SK-N-SH treated with all-trans-retinoic acid at 6 μM for 48 hours (cell line): Measurements from ENCODE around the gene RALB.

Experiments used
- ATAC-seq: fragments of 200-7000 bp; cut with Tn5 transposase; 3 replicates; pipeline ENCODE4 v1.9.1; 2020; ENCODE audit warnings: mild to moderate bottlenecking, moderate library complexity
- BACH2 ChIP-seq: fragments of 250-450 bp; sonication (Bioruptor Pico); IDR thresholded peaks from 2 replicates; pipeline ENCODE4 v1.9.0; 2021; ENCODE audit warnings: mild to moderate bottlenecking, borderline replicate concordance
- CSDC2 ChIP-seq: fragments of 250-450 bp; sonication (Bioruptor Pico); IDR thresholded peaks from 2 replicates; pipeline ENCODE4 v1.5.0; 2020; ENCODE audit warnings: mild to moderate bottlenecking, moderate library complexity
- ESRRG ChIP-seq: fragments of 250-450 bp; sonication (Bioruptor Pico); IDR thresholded peaks from 2 replicates; pipeline ENCODE4 v1.6.1; 2021; ENCODE audit warnings: mild to moderate bottlenecking
- GLIS3 ChIP-seq: fragments of 250-450 bp; sonication (Bioruptor Pico); IDR thresholded peaks from 2 replicates; pipeline ENCODE4 v1.5.0; 2020; ENCODE audit warnings: mild to moderate bottlenecking, moderate library complexity
- ISL1 ChIP-seq: fragments of 250-450 bp; sonication (Bioruptor Pico); IDR thresholded peaks from 2 replicates; pipeline ENCODE4 v2.1.2; 2022; ENCODE audit warnings: mild to moderate bottlenecking, moderate library complexity
- OSR1 ChIP-seq: fragments of 250-450 bp; sonication (Bioruptor Pico); IDR thresholded peaks from 2 replicates; pipeline ENCODE4 v1.8.0; 2022; ENCODE audit warnings: moderate library complexity, mild to moderate bottlenecking, inconsistent platforms
- PPARA ChIP-seq: fragments of 250-450 bp; sonication (Bioruptor Pico); IDR thresholded peaks from 2 replicates; pipeline ENCODE4 v1.5.0; 2020; ENCODE audit warnings: mild to moderate bottlenecking, borderline replicate concordance
- RARB ChIP-seq: fragments of 250-450 bp; sonication (Bioruptor Pico); IDR thresholded peaks from 2 replicates; pipeline ENCODE4 v1.8.0; 2021; ENCODE audit warnings: mild to moderate bottlenecking, moderate library complexity
- TCF4 ChIP-seq: fragments of 250-450 bp; sonication (Bioruptor Pico); IDR thresholded peaks from 2 replicates; pipeline ENCODE4 v1.8.0; 2021; ENCODE audit warnings: mild to moderate bottlenecking, moderate library complexity, borderline replicate concordance
- TOX ChIP-seq: fragments of 250-450 bp; sonication (Bioruptor Pico); IDR thresholded peaks from 2 replicates; pipeline ENCODE4 v1.8.0; 2021; ENCODE audit warnings: mild to moderate bottlenecking, moderate library complexity, borderline replicate concordance
- ZFP3 ChIP-seq: fragments of 250-450 bp; sonication (Bioruptor Pico); IDR thresholded peaks from 2 replicates; pipeline ENCODE4 v1.5.0; 2020; ENCODE audit warnings: mild to moderate bottlenecking, moderate library complexity
- ZFP30 ChIP-seq: fragments of 450-650 bp; formaldehyde crosslinking; IDR thresholded peaks from 2 replicates; pipeline ENCODE4 v1.5.0; 2022; ENCODE audit warnings: mild to moderate bottlenecking, moderate library complexity
- ZNF565 ChIP-seq: fragments of 450-650 bp; formaldehyde crosslinking; conservative IDR thresholded peaks from 2 replicates; pipeline ENCODE4 v1.5.0; 2020; ENCODE audit warnings: low read depth, mild to moderate bottlenecking, moderate library complexity
- ZNF8 ChIP-seq: fragments of 450-650 bp; formaldehyde crosslinking; IDR thresholded peaks from 2 replicates; pipeline ENCODE4 v1.5.0; 2020; ENCODE audit warnings: mild to moderate bottlenecking, moderate library complexity
- TF ChIP-seq, protein P1 (sequence below): fragments of 250-450 bp; sonication (Bioruptor Pico); IDR thresholded peaks from 2 replicates; pipeline ENCODE4 v1.5.0; 2020; ENCODE audit warnings: mild to moderate bottlenecking, moderate library complexity
- TF ChIP-seq, protein P2 (sequence below): fragments of 250-450 bp; sonication (Bioruptor Pico); IDR thresholded peaks from 2 replicates; pipeline ENCODE4 v1.5.1; 2020; ENCODE audit warnings: low read depth, mild to moderate bottlenecking, moderate library complexity
- TF ChIP-seq, protein P3 (sequence below): fragments of 250-450 bp; sonication (Bioruptor Pico); IDR thresholded peaks from 2 replicates; pipeline ENCODE4 v1.8.0; 2021; ENCODE audit warnings: low read depth, mild to moderate bottlenecking, moderate library complexity, borderline replicate concordance
- TF ChIP-seq, protein P4 (sequence below): fragments of 250-450 bp; sonication (Bioruptor Pico); IDR thresholded peaks from 2 replicates; pipeline ENCODE4 v1.5.1; 2021; ENCODE audit warnings: mild to moderate bottlenecking, moderate library complexity

RALB gene

DNA sequence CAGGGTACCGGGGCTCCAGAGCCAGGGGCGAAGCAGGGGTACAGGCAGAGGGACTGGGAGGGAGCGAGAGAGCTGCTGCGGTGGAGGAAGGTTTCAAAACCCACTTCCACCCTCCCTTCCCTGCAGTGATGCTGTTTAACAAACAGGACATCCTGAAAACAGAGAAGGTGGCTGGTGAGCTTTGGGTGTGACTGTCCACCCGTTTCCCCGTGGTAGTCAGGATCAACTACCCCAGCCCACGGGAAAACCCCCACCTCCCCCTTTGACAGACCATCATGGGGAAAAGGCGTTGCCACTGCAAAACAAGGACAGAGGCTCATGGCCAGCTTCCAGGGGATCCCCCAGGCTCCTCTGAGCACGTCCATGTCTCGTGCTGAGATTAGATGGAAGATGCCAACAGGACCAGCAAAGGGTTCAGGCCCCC lies 42.4 kb upstream of the RALB start (continued):
- TF ChIP-seq, protein P1, sequence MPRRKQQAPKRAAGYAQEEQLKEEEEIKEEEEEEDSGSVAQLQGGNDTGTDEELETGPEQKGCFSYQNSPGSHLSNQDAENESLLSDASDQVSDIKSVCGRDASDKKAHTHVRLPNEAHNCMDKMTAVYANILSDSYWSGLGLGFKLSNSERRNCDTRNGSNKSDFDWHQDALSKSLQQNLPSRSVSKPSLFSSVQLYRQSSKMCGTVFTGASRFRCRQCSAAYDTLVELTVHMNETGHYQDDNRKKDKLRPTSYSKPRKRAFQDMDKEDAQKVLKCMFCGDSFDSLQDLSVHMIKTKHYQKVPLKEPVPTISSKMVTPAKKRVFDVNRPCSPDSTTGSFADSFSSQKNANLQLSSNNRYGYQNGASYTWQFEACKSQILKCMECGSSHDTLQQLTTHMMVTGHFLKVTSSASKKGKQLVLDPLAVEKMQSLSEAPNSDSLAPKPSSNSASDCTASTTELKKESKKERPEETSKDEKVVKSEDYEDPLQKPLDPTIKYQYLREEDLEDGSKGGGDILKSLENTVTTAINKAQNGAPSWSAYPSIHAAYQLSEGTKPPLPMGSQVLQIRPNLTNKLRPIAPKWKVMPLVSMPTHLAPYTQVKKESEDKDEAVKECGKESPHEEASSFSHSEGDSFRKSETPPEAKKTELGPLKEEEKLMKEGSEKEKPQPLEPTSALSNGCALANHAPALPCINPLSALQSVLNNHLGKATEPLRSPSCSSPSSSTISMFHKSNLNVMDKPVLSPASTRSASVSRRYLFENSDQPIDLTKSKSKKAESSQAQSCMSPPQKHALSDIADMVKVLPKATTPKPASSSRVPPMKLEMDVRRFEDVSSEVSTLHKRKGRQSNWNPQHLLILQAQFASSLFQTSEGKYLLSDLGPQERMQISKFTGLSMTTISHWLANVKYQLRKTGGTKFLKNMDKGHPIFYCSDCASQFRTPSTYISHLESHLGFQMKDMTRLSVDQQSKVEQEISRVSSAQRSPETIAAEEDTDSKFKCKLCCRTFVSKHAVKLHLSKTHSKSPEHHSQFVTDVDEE, result no peak
- no peak for TF ChIP-seq BACH2 (CRISPR knock-in tag)
- TF ChIP-seq OSR1 (CRISPR knock-in tag), result no peak
- no peak for TF ChIP-seq ZFP30 (CRISPR knock-in tag)
- TF ChIP-seq ZNF8 (CRISPR knock-in tag), result no peak
- no peak for TF ChIP-seq TCF4
- TF ChIP-seq ZNF565, result no peak
- TF ChIP-seq, protein P2, sequence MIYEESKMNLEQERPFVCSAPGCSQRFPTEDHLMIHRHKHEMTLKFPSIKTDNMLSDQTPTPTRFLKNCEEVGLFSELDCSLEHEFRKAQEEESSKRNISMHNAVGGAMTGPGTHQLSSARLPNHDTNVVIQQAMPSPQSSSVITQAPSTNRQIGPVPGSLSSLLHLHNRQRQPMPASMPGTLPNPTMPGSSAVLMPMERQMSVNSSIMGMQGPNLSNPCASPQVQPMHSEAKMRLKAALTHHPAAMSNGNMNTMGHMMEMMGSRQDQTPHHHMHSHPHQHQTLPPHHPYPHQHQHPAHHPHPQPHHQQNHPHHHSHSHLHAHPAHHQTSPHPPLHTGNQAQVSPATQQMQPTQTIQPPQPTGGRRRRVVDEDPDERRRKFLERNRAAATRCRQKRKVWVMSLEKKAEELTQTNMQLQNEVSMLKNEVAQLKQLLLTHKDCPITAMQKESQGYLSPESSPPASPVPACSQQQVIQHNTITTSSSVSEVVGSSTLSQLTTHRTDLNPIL (CRISPR knock-in tag), result no peak
- TF ChIP-seq, all 23 proteins: peak for 0

DNA sequence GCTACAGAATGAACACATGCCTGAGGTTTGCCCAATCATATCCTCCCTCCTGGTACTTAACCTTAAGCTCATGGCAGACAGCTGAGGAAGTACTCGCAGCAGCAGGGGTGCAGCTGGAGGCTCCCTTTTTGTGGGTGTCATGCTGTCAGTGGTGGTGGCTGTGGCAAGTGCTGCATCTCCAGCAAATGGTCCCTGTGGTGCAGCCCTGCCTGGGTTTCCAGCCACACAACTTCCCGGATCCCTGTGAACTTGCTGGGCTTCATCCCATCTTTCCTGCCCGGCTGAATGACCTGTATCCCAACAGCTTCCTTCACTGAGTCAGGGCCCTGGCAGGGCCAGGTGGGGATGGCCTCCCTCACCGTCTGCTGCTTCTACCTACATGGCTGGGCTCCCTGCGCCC lies 34.5 kb upstream of the RALB start:
- TF ChIP-seq ESRRG (CRISPR knock-in tag), result no peak
- TF ChIP-seq, protein P2 (CRISPR knock-in tag), result no peak
- no peak for TF ChIP-seq ZFP30 (CRISPR knock-in tag)
- no peak for TF ChIP-seq TOX (CRISPR knock-in tag)
- TF ChIP-seq ZNF8 (CRISPR knock-in tag), result no peak
- TF ChIP-seq, protein P3, sequence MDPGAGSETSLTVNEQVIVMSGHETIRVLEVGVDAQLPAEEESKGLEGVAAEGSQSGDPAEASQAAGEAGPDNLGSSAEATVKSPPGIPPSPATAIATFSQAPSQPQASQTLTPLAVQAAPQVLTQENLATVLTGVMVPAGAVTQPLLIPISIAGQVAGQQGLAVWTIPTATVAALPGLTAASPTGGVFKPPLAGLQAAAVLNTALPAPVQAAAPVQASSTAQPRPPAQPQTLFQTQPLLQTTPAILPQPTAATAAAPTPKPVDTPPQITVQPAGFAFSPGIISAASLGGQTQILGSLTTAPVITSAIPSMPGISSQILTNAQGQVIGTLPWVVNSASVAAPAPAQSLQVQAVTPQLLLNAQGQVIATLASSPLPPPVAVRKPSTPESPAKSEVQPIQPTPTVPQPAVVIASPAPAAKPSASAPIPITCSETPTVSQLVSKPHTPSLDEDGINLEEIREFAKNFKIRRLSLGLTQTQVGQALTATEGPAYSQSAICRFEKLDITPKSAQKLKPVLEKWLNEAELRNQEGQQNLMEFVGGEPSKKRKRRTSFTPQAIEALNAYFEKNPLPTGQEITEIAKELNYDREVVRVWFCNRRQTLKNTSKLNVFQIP (CRISPR knock-in tag), result no peak
- TF ChIP-seq ZNF565, result no peak
- no peak for TF ChIP-seq CSDC2 (CRISPR knock-in tag)
- TF ChIP-seq OSR1 (CRISPR knock-in tag), result no peak
- no peak for TF ChIP-seq RARB (CRISPR knock-in tag)
- no peak for TF ChIP-seq BACH2 (CRISPR knock-in tag)
- TF ChIP-seq GLIS3, result no peak
- no peak for TF ChIP-seq ZFP3 (CRISPR knock-in tag)
- no peak for TF ChIP-seq TCF4
- TF ChIP-seq ISL1 (CRISPR knock-in tag), result no peak
- TF ChIP-seq, protein P4, sequence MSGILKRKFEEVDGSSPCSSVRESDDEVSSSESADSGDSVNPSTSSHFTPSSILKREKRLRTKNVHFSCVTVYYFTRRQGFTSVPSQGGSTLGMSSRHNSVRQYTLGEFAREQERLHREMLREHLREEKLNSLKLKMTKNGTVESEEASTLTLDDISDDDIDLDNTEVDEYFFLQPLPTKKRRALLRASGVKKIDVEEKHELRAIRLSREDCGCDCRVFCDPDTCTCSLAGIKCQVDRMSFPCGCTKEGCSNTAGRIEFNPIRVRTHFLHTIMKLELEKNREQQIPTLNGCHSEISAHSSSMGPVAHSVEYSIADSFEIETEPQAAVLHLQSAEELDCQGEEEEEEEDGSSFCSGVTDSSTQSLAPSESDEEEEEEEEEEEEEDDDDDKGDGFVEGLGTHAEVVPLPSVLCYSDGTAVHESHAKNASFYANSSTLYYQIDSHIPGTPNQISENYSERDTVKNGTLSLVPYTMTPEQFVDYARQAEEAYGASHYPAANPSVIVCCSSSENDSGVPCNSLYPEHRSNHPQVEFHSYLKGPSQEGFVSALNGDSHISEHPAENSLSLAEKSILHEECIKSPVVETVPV, result no peak
- no peak for ATAC-seq

DNA sequence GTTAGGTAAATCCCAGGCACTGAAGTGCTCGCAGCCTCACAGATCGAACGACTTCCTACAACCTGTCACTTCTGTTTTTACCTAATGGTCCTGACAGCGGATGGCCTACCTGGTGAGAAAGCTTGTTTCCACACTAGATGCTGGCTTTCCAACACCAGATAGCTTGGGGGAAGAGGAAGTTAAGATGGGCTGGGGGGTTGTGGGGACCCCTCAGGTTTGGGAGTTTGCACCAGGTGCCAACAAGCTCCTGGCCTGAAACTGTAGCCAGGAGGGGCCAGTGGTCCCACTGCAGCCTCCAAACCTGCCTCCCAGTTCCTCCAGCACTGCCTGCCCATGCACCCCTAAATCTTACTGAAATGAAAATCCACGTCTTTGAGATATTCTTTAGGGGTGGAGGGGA lies 33.4 kb upstream of the RALB start:
- TF ChIP-seq OSR1 (CRISPR knock-in tag), result no peak
- TF ChIP-seq ZNF565, result no peak
- no peak for TF ChIP-seq PPARA (CRISPR knock-in tag)
- no peak for TF ChIP-seq CSDC2 (CRISPR knock-in tag)
- TF ChIP-seq, protein P4, result no peak
- TF ChIP-seq ZFP30 (CRISPR knock-in tag), result no peak
- no peak for TF ChIP-seq GLIS3
- no peak for TF ChIP-seq TOX (CRISPR knock-in tag)
- no peak for TF ChIP-seq ZNF8 (CRISPR knock-in tag)
- no peak for TF ChIP-seq ZFP3 (CRISPR knock-in tag)
- no peak for ATAC-seq
